Measurements from ENCODE around the gene LTB4R2.

Gene LTB4R2

DNA sequence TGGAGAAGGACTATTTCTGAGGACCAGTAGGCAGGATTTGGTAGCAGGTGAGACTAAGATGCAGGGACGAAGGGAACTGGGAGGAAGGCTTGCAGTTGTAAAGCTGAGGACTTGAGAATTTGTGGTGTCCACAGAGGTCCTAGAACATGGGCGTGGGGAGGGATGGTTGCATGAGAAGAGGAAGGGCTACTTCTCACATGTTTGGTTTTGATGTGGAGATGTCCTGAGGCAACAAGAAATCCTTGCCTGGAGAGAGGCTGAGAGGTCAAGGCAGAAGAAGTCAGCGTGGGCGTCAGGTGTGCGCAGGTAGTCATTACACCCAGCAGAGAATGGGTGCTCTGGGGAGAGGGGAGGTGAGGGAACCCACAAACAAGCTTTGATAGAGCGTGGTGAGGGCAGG lies 32.9 kb upstream of the LTB4R2 start:
- DNase-seq (ENCODE audit: low spot score): no peak

DNA sequence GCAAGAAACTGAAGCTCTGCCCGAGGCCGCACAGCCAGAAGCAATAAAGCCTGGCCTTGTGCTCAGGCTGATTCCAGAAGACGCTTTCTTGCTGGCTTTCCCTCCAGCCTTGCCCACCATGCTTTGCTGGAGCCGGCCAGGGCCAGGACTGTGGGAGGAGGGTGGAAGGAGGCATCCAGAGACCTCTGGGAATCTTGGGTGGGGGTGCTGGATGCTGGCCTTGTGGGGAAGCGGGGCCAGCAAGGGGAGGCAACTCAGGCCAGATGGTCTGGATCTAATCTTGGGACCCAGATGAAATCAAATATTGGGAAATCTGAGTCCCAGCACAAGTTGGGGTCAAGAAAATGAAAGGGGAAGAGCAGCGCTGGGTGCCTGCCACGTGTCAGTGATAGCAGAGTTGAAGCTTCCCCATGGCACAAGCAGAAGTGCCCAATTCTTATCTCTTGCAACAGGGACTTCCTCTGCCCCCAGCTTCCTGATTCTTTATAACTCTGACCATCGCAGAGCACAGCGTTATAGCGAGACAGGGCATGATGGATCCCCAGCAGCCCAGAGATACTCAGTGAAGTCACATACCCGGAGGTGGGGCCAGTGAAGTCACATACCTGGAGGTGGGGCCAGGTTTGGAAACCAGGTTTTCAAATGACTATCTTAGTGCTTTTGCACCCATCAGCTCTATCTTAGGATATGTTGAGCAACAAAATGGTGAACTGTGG lies 32.2 kb upstream of the LTB4R2 start:
- DNase-seq (ENCODE audit: low spot score): no peak

DNA sequence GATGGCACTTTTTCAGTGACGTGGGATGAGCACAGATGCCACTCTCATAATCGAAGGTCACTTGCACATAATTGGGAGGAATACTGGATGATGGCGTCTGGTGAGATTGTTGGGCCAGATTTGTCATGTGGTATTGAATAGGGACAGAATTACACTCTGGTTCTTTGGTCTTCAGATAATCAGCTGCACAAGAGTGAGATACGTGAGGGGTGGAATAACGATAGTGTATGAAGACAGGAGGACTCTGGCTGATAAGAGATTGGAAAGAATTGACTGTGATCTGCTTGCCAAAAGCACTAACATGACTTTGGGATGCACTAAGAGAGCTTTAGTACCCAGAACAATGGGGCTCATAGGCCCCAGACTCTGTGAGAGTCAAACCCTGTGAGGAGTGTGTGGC lies 31.5 kb upstream of the LTB4R2 start:
- no peak for DNase-seq (ENCODE audit: low spot score)

DNA sequence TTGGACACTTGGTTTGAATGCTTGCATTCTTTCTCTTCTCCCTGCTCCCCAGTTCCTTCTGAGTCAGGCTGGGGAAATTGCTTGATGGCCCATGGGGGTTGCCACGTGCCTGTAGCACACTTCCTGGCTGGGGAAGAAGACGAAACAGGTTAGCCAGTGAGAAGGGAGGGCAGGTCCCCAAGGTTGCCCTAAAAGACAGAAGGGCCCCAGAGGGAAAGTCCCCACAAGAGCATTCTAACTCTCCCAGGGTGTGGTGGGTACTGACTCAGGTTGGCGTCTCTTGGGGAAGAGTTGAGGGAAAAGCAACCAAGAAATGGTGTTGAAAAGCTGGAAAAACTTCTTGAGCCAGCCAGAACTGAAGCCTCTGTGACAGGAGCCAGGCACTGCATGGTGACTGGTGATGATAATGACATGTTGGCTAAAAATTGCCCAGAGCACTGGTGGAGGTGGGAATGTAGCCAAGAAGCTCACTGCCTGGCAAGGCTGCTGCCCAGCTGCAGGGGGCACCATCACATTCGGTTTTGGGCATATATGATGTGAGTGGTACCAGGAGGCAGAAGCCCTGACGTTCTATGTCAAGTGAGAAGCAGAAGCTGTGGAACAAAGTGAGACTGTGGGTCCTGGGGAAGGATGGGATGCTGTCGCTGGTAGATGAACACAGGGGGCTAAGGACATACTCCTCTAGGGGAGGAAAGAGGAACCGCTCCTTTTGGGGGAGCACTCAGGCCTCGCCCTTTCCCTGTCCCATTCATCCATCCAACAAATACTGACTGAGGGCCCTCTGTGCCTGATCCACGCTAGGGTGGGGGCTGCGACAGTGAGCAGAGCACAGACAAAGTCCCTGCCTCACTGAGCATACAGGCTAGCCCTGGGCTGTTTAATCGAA lies 30.4 kb upstream of the LTB4R2 start:
- DNase-seq (ENCODE audit: low spot score): no peak

DNA sequence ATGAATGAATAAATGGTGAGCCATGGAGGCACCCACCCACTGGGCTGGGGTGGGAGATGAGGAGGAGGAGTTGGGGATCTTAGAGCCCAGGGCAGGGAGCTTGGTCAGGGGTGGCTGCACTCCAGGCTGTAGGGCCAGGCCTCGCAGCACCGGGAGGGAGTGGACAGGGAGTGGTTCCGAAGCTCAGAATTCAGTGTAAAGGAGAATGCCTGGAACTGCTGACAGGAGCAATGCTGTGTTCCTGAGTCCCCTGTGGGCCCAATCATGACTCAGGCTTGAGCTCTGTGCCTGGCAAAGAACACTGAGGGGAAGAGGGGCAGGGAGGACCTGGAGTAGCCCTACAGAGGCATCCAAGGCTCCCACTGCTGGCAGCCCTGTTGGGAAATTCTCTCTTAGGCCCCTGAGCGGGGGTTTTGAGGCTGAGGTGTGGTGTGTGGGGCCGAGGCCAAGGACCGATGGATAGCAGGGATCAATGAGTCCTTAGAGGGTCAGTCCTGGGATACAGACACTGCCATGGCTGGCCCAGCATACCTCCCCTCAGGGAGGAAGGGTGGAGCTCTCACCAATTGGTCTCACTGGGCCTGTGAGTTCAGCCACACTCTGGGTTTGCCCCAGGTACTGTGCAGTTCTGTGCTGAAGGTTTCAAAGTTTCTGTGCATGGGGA lies 29.0 kb upstream of the LTB4R2 start:
- DNase-seq (ENCODE audit: low spot score): no peak

DNA sequence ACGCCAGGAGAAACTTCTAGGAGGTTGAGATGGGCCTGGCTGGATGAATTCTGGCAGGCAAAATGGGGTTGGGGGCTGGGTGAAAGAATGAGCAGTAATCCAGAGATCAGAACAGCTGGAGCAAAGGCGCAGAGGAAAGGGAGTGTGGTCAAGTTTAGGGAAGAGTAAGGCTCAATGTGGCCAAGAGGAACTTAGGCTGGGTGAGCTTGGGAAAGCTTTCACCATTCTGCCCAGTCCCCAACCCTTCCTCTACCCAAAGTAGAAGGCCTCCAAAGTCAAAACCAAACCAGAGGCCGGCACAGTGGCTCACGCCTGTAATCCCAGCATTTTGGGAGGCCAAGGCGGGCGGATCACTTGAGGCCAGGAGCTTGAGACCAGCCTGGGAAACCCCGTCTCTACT lies 28.3 kb upstream of the LTB4R2 start:
- no peak for DNase-seq (ENCODE audit: low spot score)

DNA sequence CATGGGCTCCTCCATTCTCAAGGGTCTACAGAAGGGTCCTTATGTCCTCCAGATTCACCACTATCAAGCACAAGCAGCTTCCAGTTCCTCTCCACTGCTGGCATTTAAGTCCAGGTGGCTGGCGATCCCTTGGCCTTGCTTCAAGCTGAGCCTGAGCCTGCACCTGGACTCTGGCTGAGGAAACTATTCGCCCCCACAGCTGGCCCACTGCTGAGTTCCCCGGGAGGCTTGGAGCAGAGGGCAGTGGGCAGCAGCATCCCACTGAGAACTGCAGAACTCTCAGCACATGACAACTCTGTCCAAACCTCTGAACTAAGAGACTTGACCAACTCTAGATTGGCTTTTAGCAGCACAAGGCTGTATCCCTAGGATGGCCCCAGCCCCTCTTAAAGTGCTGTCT lies 27.2 kb upstream of the LTB4R2 start:
- DNase-seq (ENCODE audit: low spot score): no peak

DNA sequence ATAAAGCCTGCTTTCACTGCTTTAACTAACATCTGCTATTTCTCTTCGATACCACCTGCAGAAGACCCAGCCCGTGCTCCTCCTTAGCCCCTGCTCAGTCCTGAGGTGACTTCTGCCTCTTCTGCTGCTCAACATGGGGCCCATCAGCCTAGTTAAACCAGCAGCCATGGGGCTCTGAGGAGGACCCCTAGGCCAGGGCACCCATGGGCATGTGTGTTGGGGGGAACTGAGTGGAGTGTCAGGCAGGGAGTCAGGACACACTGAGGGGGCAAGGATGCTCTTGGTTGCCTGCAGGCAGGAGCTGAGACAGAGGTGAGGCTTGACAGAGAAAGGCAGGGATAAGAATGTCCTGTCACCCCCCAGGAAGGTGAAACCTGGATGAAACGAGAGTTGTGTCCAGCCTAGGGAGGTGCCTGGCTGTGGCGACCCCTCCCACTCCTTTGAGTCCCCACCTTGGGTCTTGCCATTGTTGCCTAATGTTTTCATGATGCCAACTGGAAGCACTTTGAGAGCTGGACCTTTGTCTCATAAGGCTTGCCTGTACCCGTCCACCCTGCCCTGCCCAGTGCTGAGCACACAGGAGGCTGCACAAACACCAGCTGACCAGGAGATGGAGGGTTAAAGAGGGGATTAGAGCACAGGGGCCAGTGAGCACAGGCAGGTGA lies 26.0 kb upstream of the LTB4R2 start:
- DNase-seq (ENCODE audit: low spot score): no peak

DNA sequence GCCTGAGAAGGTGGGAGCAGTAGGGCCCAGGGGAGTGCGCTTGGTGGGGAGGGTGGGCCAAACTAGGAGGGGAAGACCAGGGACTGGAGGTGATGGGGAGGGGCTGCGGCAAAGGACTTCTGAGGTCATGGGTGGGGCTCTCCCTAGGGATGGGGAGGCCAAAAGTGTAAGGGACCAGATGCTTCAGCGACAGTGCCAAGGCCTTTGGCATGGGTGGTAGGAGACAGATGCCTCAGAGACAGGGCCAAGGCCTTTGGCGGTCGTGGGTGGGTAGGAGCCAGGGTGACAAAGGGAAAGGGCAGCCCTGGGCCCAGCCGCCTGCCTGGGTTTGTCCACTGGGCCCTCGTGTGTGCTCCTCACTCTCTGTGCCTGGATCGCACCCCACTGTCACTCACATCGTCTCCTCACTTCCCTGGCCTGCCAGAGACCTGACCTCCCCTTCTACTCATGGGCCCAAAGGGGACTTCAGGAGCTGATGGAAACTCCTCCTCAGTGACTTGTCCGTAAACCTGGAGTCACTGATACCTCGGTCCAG lies 25.4 kb upstream of the LTB4R2 start:
- no peak for DNase-seq (ENCODE audit: low spot score)

DNA sequence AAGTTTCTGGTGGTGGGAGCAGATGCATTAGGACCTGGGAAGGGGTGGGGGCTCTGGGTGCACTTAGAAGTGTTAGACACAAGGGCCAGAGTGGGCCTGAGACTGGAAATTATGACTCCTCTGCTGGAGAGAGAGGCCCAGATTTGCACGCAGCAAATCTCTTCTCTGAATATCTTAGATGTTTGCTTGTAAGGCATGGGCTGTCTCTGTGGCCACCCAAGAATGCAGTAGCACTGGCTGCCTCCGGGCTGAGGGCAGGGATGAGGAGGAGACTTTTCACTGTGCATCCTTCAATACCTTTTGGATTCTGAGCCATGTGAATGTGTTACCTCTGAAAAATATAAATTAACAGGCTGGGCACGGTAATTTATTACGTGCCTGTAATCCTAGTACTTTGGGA lies 24.6 kb upstream of the LTB4R2 start:
- no peak for DNase-seq (ENCODE audit: low spot score)

DNA sequence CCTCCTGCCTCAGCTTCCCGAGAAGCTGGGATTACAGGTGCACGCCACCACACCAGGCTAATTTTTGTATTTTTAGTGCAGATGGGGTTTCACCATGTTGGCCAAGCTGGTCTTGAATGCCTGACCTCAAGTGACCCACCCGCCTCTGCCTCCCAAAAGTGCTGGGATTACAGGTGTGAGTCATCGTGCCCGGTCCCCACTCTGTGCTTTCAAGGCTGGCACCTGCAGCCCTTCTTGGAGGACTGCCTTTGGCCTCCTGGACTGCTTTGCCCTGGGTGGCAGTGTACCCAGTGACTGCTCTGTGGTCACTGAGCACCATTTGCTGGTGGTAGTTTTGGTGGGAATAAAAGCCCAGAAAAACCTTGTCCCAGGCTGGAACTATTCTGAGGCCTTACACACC lies 22.9 kb upstream of the LTB4R2 start:
- DNase-seq (ENCODE audit: low spot score): no peak

DNA sequence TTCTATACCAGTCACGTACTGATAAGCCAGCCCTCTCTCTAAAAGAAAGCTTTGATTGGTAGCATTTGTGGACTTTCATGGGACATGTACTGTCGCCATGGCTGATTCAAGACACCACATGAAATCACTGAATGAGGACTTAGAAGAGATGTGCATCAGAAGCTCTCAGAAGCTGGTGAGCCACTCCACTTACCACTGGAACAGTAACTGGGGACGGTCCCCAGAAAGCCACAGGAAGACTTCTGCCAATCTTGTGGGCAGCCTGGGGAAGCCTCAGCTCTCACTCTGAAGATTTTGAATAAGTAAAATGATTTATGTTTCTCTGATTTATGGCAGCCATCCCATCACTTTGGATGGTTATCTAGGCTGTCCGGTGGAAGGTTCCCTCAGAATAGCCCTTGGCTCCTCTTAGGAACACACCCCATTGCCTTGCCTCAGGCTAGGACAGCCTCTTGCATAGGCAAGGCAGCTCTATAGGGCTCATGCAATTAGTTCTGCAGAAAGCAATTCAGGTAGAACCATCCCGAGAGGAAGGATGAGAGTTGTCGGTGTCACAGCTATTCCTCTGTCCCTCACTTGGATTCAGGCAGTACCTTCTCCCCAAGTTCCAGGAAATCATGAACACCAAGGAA lies 20.2 kb upstream of the LTB4R2 start:
- no peak for DNase-seq (ENCODE audit: low spot score)

DNA sequence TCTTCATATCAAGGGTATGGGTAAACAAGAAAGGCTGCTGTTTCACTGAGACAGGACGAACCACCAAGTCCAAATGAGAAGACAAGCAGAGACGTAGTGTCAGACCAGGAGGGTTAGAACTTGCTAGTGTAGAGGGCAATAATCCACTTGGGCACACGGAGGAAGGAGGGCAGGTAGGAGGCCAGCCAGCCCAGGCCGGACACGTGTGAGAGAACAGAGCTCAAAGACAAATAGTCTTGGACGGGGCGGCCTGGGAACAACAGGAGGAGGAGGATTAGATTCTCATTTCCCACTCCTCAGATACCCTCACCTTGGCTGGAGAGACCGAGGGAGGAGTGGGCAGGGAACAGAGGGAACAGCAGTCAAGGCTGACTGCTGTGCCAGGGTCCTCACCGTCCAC lies 19.2 kb upstream of the LTB4R2 start:
- no peak for DNase-seq (ENCODE audit: low spot score)

DNA sequence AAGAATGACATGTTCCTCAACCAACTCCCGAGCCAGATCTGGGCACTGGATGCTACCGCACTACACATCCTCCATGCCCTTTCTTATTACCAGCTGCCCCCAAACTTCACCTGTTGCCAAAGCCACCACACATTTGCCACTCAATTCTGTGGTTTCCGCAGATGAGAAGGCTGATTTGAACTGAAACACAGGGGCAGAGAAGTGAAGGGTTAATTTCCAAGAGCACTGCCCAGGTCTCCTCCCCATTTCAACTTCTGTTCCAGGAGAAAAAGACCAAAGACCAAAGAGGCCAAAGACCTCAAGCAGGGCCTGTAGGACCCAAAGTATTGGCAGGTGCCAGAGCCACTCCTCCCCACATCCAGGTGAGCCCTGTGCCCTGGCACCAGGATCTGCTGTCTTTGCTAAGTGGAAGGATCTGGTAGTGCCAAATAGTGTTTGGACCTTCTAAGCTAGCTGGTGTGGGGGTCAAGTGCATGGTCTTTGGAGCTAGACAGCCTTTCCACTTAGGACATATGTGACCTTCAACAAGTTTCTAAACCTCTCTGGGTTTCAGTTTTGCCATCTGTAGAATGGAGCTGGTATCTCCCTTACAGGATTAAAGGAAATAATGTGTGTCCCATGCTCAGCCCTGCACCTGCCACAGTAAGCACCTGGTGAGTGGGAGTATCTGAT lies 18.4 kb upstream of the LTB4R2 start:
- DNase-seq (ENCODE audit: low spot score): no peak

DNA sequence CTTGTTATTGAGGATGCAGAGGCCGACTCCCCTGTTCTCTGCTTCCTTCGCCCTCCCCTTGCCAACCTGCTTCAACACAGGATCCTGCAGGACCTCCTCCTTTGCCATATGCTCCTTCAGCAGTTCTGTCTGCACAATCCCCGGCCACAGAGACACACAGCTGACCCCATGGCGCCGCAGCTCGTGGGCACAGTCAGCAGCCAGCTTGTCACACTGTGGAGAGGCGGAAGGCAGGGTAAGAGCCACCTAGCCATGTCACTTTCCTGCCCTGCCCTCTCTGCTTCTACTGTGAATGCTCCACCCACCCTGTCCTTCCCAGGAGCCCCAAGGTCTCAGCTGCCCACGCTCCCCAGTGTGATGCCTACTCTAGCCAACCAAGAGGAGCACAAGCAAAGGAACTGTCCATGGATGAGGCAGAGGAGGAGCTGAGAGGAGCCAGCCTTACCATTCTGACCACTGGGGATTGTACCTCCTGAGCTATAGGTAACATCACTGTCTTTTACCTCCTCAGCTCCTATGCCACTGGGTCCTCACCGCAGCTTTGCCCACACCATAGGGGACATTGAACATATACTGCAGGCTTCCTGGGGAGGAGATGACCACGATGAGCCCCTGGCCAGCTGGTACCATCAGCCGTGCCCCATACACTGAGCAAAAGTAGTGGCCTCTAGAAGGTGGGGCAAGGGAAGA lies 17.7 kb upstream of the LTB4R2 start:
- DNase-seq (ENCODE audit: low spot score): no peak

DNA sequence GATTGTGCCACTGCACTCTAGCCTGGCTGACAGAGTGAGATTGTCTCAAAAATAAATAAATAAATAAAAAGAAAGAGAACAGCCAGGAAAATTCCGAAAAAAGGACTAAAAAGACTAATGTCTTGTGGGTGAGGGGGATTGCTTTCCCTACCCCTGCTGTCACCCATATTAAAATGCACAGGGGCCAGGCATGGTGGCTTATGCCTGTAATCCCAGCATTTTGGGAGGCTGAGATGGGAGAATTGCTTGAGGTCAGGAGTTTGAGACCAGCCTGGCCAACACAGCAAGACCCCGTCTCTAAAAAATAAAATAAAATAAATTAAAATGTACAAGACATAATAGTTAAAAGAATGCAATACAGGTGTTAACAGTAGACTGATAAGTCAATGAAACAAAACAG lies 16.4 kb upstream of the LTB4R2 start:
- DNase-seq (ENCODE audit: low spot score): no peak

DNA sequence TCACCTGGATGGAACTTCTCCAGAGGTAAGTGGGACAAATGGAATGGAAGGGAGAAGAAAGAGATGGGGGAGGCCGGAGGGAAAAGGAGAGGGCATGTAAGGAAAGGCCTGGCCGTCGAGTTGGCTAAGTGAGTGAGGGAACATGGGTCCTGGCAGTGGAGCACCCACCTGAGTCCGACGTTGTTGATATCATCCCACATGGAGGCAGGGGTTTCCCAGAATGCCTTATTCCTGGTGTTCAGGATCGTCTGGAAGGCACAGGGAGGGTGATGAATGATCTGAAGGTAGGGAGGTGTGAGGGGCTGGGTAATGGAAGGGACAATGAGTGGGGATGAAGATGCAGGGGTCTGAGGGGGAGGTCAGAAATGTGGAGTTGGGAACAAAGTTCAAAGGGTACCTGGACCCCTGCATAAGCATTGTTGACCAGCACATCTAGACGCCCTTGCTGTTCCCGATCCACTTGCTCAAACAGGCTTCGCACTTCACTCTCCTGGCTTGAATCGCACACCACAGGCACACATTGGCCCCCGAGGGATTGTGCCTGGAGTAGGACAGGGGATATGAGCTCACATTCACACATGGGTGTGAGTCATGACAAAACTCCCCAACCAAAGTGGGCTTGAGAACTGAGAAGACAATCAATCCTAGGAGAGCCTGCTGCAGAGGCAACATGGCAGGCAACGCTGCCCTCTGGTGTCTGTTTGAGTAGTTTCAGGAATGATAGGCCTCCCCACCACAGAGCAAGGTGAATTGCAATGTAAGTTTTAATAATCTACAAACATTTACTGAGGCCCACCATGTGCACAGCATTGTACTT lies 13.4 kb upstream of the LTB4R2 start:
- peak; percentile 67 for DNase-seq (ENCODE audit: low spot score)

DNA sequence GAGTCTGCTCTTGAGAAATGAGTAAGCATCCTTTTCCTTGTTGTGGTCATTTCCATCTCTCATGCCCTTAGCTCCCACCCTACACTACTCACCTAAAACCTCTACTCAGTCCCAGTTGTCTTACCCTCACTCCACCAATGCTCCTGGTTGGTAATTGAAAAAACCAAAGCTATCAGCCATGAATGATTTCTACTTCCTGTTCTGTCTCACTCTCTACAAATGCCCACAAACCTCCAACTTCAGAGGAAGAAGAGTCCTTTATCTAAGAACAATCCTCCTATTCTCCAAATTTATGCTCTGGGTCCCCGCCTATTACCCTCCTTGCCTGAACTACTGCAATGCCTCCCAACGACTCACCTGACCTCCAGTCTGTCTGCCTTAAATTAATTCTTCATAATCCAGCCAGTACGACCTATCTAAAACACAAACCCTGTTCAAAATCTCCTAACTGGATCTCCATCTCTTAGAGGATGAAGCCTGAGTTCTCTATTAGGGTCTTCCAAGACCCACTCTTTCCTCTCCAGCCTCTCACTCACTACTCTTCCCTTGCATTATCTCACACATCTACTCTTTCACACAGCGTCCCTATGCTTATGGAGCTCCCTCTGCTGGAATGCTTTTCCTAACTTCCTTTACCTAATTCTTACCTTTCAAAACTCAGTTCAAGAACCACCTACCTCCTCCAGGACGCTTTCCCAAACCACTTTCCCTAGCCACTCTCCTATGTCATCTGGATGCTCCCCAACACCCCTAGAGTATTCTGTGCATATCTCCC lies 12.6 kb upstream of the LTB4R2 start:
- peak; percentile 54 for DNase-seq (ENCODE audit: low spot score)

DNA sequence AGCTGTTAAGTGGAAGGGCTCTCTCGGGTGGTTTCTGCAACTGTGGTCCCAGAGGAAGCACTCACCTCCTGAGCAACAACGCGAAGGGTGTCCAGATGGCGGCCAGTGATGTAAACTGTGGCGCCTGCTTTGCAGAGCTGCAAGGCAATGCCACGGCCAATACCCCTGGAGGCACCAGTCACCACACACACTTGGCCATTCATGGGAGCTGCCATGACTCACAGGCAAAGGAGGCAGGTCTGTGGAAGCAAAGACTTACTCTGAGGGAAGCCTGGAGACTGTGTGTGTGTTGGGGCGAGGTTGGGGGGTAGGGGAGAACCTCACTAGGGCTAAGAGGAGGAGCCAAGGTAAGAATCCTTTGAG lies 11.1 kb upstream of the LTB4R2 start:
- no peak for DNase-seq (ENCODE audit: low spot score)

Measured in SK-N-DZ (cell line).